ENCODE results near the gene GPR137.

GRCh38 chr11:64334764-64335735 is 49.4 kb downstream of the GPR137 start:
- TF ChIP-seq CTCF (IDR thresholded peaks at IDR 0.05) = no peak
- no peak for TF ChIP-seq MAX (CRISPR knock-in tag; IDR thresholded peaks at IDR 0.05)
- TF ChIP-seq ESRRA (CRISPR knock-in tag; IDR thresholded peaks at IDR 0.05; ENCODE audit: borderline replicate concordance) = no peak
- no peak for TF ChIP-seq USF1 (CRISPR knock-in tag; IDR thresholded peaks at IDR 0.05)
- no peak for TF ChIP-seq TEAD4 (CRISPR knock-in tag; IDR thresholded peaks at IDR 0.05)
